GM23338 (cell line): ENCODE results near the gene WNT8A. TPM values are rescaled to one million over a fixed set of nuclear protein-coding genes. Genes with fewer than 3 reads are reported as not detected.

Source experiments
- ATAC-seq: fragments of 200-7000 bp; cut with Tn5 transposase; 3 replicates; pipeline ENCODE4 v1.9.1; 2020
- DNase-seq: peaks from one replicate; pipeline ENCODE4 v3.0.0-alpha.2; 2015; ENCODE audit warnings: low spot score
- H2AFZ ChIP-seq: fragments of 200-600 bp; sonication (generic); 2 replicates; pipeline ENCODE4 v1.8.0; 2016; ENCODE audit warnings: antibody characterized with exemption, mild to moderate bottlenecking, moderate library complexity
- H3F3A ChIP-seq: fragments of 200-600 bp; sonication (generic); replicated peaks from 2 replicates; pipeline ENCODE4 v1.8.0; 2017; ENCODE audit warnings: antibody characterized with exemption, mixed run types, low read depth
- H3K27ac ChIP-seq: fragments of 200-600 bp; sonication (generic); 2 replicates; pipeline ENCODE4 v1.6.1; 2016; ENCODE audit warnings: low read depth
- H3K27me3 ChIP-seq: fragments of 200-600 bp; sonication (generic); 2 replicates; pipeline ENCODE4 v1.8.0; 2016; ENCODE audit warnings: mild to moderate bottlenecking, mixed run types, moderate library complexity; ENCODE audit not compliant: insufficient read depth
- H3K36me3 ChIP-seq: fragments of 200-600 bp; sonication (generic); 2 replicates; pipeline ENCODE4 v1.8.0; 2016; ENCODE audit warnings: mild to moderate bottlenecking; ENCODE audit not compliant: insufficient read depth
- H3K4me1 ChIP-seq: fragments of 200-600 bp; sonication (generic); 2 replicates; pipeline ENCODE4 v1.8.0; 2016; ENCODE audit warnings: mild to moderate bottlenecking, moderate library complexity; ENCODE audit not compliant: insufficient read depth
- H3K4me2 ChIP-seq: fragments of 200-600 bp; sonication (generic); 2 replicates; pipeline ENCODE4 v1.7.1; 2017; ENCODE audit warnings: mixed run types
- H3K4me3 ChIP-seq: fragments of 200-600 bp; sonication (generic); 2 replicates; pipeline ENCODE4 v1.6.1; 2016; ENCODE audit warnings: mixed run types
- H3K79me2 ChIP-seq: fragments of 200-600 bp; sonication (generic); replicated peaks from 2 replicates; pipeline ENCODE4 v1.8.0; 2017; ENCODE audit warnings: mild to moderate bottlenecking; ENCODE audit not compliant: insufficient read depth
- H3K9me2 ChIP-seq: fragments of 200-600 bp; sonication (generic); 2 replicates; pipeline ENCODE4 v1.8.0; 2017; ENCODE audit not compliant: insufficient read depth
- H4K20me1 ChIP-seq: fragments of 200-600 bp; sonication (generic); replicated peaks from 2 replicates; pipeline ENCODE4 v1.8.0; 2017; ENCODE audit warnings: mild to moderate bottlenecking; ENCODE audit not compliant: insufficient read depth
- H3K27ac Mint-ChIP-seq: 2 replicates; pipeline ENCODE4 v1.8.0; 2020; ENCODE audit warnings: inconsistent platforms, mild to moderate bottlenecking, moderate library complexity, mixed read lengths
- H3K27me3 Mint-ChIP-seq: 3 replicates; pipeline ENCODE4 v1.8.0; 2022; ENCODE audit warnings: low read depth, mild to moderate bottlenecking, moderate library complexity, mixed read lengths, inconsistent platforms; ENCODE audit not compliant: insufficient read depth, poor library complexity
- H3K36me3 Mint-ChIP-seq: 3 replicates; pipeline ENCODE4 v1.8.0; 2021; ENCODE audit warnings: low read depth, mild to moderate bottlenecking, inconsistent platforms, moderate library complexity, mixed read lengths
- H3K4me1 Mint-ChIP-seq: 3 replicates; pipeline ENCODE4 v1.8.0; 2020; ENCODE audit warnings: mild to moderate bottlenecking, inconsistent platforms, mixed read lengths
- H3K4me3 Mint-ChIP-seq: 3 replicates; pipeline ENCODE4 v1.8.0; 2021; ENCODE audit warnings: moderate library complexity, mild to moderate bottlenecking, inconsistent platforms, mixed read lengths
- H3K9me3 Mint-ChIP-seq: 3 replicates; pipeline ENCODE4 v1.8.0; 2020; ENCODE audit warnings: moderate library complexity, mild to moderate bottlenecking, inconsistent platforms, mixed read lengths
- CREB1 ChIP-seq: fragments of 250-450 bp; sonication (Bioruptor Pico); IDR thresholded peaks from 2 replicates; pipeline ENCODE4 v1.5.0; 2020; ENCODE audit warnings: low read depth, mild to moderate bottlenecking, moderate library complexity
- CTCF ChIP-seq, 2 experiments: fragments of 200-600 bp in 1 of 2; sonication (generic) in 1 of 2; conservative IDR thresholded peaks; 2 replicates each; pipeline versions ENCODE4 v1.5.1 to v1.6.1; 2016 to 2017; ENCODE audit warnings: antibody characterized with exemption in 2 of 2, low read depth in 2 of 2, mild to moderate bottlenecking in 2 of 2, moderate library complexity in 1 of 2
- ETS1 ChIP-seq: IDR thresholded peaks from 2 replicates; pipeline ENCODE4 v1.6.1; 2016; ENCODE audit warnings: antibody characterized with exemption
- EZH2 ChIP-seq: fragments of 200-600 bp; sonication (generic); IDR thresholded peaks from one replicate; pipeline ENCODE4 v1.8.0; 2017; ENCODE audit warnings: antibody characterized with exemption, mild to moderate bottlenecking, low read depth; ENCODE audit not compliant: unreplicated experiment
- EZH2phosphoT487 ChIP-seq: fragments of 200-600 bp; sonication (generic); IDR thresholded peaks from one replicate; pipeline ENCODE4 v1.8.1; 2018; ENCODE audit warnings: antibody characterized with exemption; ENCODE audit not compliant: unreplicated experiment
- NANOG ChIP-seq: IDR thresholded peaks from 2 replicates; pipeline ENCODE4 v1.6.1; 2016; ENCODE audit warnings: antibody characterized with exemption, borderline replicate concordance
- POLR2AphosphoS5 ChIP-seq: IDR thresholded peaks from 2 replicates; pipeline ENCODE4 v1.6.1; 2016; ENCODE audit warnings: antibody characterized with exemption, low read depth
- REST ChIP-seq: IDR thresholded peaks from one replicate; pipeline ENCODE4 v1.6.1; 2018; ENCODE audit warnings: antibody characterized with exemption; ENCODE audit not compliant: unreplicated experiment
- STAT1 ChIP-seq: IDR thresholded peaks from one replicate; pipeline ENCODE4 v1.6.1; 2016; ENCODE audit warnings: antibody characterized with exemption; ENCODE audit not compliant: unreplicated experiment
- ZNF114 ChIP-seq: fragments of 250-450 bp; sonication (Bioruptor Pico); IDR thresholded peaks from 2 replicates; pipeline ENCODE4 v1.5.0; 2020; ENCODE audit warnings: mild to moderate bottlenecking, moderate library complexity
- ZNF331 ChIP-seq: fragments of 250-450 bp; sonication (Bioruptor Pico); IDR thresholded peaks from 2 replicates; pipeline ENCODE4 v1.5.0; 2020; ENCODE audit warnings: low read depth, mild to moderate bottlenecking, moderate library complexity
- polyA plus RNA-seq: library from polyadenylated mRNA; unstranded; fragments of >200 nt; fragmentation: Nextera tagmentation; extraction: Ambion mirVana; gene quantifications from 2 replicates; pipeline ENCODE4 v1.2.1, GENCODE V29; 2016
- total RNA-seq: library from RNA; depleted of rRNA; stranded (reverse); fragments of >200 nt; shearing (Covaris generic); gene quantifications from 2 replicates; pipeline ENCODE4 v1.2.3, GENCODE V29; 2014

WNT8A gene
- total and polyA plus RNA-seq, 2 experiments from 2014 or later: not detected

GRCh38 chr5:138115254-138115653, 31.4 kb downstream of the WNT8A start:
- Mint-ChIP-seq H3K9me3 (no peaks in the 10 kb centered on the region), H3K4me1 (peaks cover 9% of the 10 kb centered on the region), H3K4me3 (no peak overlapping the region), H3K36me3 (no peaks in the 10 kb centered on the region), H3K27me3 (peaks cover 2% of the 10 kb centered on the region), H3K27ac (no peak overlapping the region)
- DNase-seq (no peak), ATAC-seq (no peak)
- Histone ChIP-seq H3K4me1 (peaks cover 7% of the 10 kb centered on the region), H3K9me2 (no peaks in the 10 kb centered on the region), H3K27me3 (no peaks in the 10 kb centered on the region), H3F3A (no peaks in the 10 kb centered on the region), H3K36me3 (no peaks in the 10 kb centered on the region; the same call in 1 of the 2 replicates), H3K27ac (no peak overlapping the region), H2AFZ (no peak overlapping the region), H3K79me2 (no peaks in the 10 kb centered on the region), H3K4me2 (no peak overlapping the region), H3K4me3 (no peak overlapping the region), H4K20me1 (0 out of 2 replicates have a peak, but pooled peaks cover 1% of the 10 kb centered on the region)
- TF ChIP-seq REST: no peak
- TF ChIP-seq EZH2phosphoT487: no peak
- TF ChIP-seq EZH2: no peak
- no peak for TF ChIP-seq ZNF331 (CRISPR knock-in tag)
- no peak for TF ChIP-seq CREB1 (CRISPR knock-in tag)
- no peak for TF ChIP-seq ETS1
- TF ChIP-seq ZNF114: no peak
- TF ChIP-seq NANOG: no peak
- no peak for TF ChIP-seq STAT1

GRCh38 chr5:138128334-138128733, 44.5 kb downstream of the WNT8A start:
- no peaks in the 10 kb centered on the region for H3K27me3 ChIP-seq
- Mint-ChIP-seq H3K36me3 (no peaks in the 10 kb centered on the region), H3K9me3 (no peaks in the 10 kb centered on the region), H3K27ac (no peak overlapping the region), H3K27me3 (peaks cover 4% of the 10 kb centered on the region), H3K4me3 (no peak overlapping the region), H3K4me1 (peaks cover 2% of the 10 kb centered on the region; the same call in 1 of the 3 replicates)
- no peaks in the 10 kb centered on the region for H3K36me3 ChIP-seq
- H3K79me2 ChIP-seq: no peaks in the 10 kb centered on the region
- no peaks in the 10 kb centered on the region for H3K9me2 ChIP-seq
- H3K4me1 ChIP-seq: no peaks in the 10 kb centered on the region
- no peaks in the 10 kb centered on the region for H3F3A ChIP-seq
- no peak overlapping the region for H3K27ac ChIP-seq
- ATAC-seq (no peak), DNase-seq (no peak)
- H3K4me3 ChIP-seq: no peak overlapping the region
- no peaks in the 10 kb centered on the region for H4K20me1 ChIP-seq
- no peak overlapping the region for H2AFZ ChIP-seq
- no peak overlapping the region for H3K4me2 ChIP-seq
- no peak for TF ChIP-seq EZH2
- no peak for TF ChIP-seq POLR2AphosphoS5
- TF ChIP-seq ETS1: no peak
- no peak for TF ChIP-seq CREB1 (CRISPR knock-in tag)
- no peak for TF ChIP-seq CTCF (conservative IDR thresholded peaks at IDR 0.05; ENCODE audit: low read depth in 2 of 2)
- no peak for TF ChIP-seq ZNF331 (CRISPR knock-in tag)
- TF ChIP-seq REST: no peak
- no peak for TF ChIP-seq EZH2phosphoT487
